ENCODE data around the gene GLIS1.

The GLIS1 gene

DNA sequence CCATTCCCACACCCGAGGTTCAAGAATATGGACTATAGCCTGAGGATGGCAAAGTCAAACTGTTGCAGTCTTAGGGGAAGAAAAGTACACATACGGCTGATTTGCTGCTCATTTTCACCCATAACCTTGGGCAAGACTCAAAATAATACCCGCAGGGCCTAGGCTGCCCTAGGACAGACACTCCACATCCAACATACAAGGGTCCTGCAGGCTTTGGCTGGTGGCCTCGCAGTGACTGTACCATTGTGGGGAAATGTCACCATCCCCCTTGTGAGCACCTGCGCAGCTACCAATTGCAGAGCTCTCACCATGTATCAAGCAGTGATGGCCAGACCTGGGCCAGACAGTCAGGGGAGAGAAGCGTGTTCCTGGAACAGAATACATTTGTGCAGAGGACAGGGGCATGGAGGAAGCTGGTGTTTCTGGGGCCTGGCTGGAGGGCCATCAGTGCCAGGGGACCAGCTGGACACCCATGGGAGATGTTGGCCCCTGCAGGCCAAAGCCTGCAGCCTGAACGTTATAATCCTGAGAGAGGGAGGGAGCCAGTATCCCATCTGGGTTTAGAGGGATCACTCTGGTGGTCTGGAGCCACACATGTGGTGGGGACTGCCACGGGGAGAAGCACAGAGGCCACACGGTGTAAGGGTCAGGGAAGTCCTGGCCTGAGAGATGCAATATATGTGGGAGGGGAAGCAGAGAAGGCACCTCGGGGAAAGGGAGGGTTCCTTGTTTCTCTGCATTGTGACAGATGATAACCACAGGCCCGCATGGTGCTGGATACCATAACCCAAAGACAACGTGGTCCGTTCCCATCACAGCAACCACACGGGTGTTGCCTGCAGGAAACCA is 101.2 kb downstream of the GLIS1 start:
- Mint-ChIP-seq H3K4me1 (no peaks in the 10 kb centered on the region), H3K36me3 (no peaks in the 10 kb centered on the region), H3K27me3 (peaks cover 17% of the 10 kb centered on the region), H3K9me3 (no peaks in the 10 kb centered on the region), H3K27ac (no peak overlapping the region), H3K4me3 (no peak overlapping the region)
- CTCF ChIA-PET = interaction anchor here (1.1 kb wide), 1 partner anchor 188 kb away, joined by 3 read pairs; no protein-coding TSS in a partner anchor
- peak; percentile 4 for DNase-seq

DNA sequence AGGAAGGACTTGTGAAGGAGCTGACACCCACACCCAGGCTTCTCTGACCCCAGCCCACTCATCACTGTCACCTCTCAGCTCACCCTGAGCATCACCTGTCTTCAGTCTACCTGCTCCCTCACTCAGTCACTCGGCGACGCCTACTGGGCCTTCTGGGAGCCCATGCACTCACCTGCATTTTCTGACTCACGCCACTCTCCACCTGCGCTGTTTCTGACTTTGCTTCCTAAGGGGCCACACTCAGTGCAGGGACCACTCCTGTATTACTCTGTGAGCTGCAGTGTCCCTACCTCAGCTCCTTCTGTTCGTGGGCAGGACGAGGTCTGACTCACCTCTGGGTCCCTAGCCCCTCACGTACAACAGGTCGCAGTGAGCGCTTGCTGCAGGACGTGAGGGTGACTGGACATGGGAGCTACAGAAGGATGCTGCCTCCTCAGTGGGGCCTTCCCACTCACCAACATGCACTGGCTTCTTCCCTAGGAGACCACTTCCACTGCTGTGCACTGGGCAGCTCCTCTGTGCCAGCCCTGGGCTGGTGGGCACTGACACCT is 102.3 kb downstream of the GLIS1 start:
- peaks cover 14% of the 10 kb centered on the region for H3K27me3 Mint-ChIP-seq
- CTCF ChIA-PET = no interaction called here
- H3K27ac Mint-ChIP-seq = no peak overlapping the region
- DNase-seq = no peak
- H3K4me1 Mint-ChIP-seq = no peaks in the 10 kb centered on the region
- no peak overlapping the region for H3K4me3 Mint-ChIP-seq
- no peaks in the 10 kb centered on the region for H3K36me3 Mint-ChIP-seq
- no peaks in the 10 kb centered on the region for H3K9me3 Mint-ChIP-seq

DNA sequence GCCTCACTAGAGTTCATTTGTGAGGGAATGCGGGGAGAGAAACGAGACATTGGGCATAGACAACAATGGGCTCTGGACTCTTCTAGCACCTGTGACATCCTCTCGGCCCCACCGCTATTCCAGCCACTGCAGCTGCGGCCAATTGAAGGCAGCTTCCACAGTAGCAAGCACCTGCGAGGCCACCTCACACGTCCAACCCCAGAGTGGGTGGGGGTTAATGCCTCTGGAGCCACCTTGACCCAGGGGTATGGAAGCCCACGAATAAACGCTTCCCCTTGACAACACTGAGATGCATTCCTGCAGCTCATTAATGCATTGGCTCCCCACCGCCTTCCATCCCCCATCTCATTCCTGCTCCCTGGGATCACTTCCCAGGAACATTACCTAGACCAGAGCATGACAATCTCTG is 104.4 kb downstream of the GLIS1 start:
- CTCF ChIA-PET = no interaction called here
- DNase-seq = no peak
- Mint-ChIP-seq H3K36me3 (no peaks in the 10 kb centered on the region), H3K27ac (no peak overlapping the region), H3K9me3 (no peaks in the 10 kb centered on the region), H3K4me1 (no peaks in the 10 kb centered on the region), H3K27me3 (peaks cover 8% of the 10 kb centered on the region), H3K4me3 (no peak overlapping the region)

DNA sequence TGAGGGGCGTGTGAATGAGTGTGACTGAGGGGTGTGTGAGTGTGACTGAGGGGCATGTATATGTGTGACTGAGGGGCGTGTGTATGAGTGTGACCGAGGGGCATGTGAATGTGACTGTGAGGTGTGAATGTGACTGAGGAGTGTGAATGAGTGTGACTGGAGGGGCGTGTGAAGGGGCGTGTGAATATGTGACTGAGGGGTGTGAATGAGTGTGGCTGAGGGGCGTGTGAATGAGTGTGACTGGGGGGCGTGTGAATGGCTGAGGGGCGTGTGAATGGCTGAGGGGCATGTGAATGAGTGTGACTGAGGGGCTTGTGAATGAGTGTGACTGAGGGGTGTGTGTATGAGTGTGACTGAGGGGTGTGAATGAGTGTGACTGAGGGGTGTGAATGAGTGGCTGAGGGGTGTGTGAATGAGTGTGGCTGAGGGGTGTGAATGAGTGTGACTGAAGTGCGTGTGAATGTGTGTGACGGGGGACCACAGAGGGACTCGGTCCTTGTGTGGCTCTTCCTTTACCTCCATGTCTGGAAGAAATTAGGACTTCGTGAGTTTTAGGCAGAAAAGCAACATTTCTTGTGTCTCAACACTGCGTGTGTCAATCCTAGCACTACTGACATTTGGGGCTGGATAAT is 105.8 kb downstream of the GLIS1 start:
- no peak for DNase-seq
- no peak overlapping the region for H3K4me3 Mint-ChIP-seq
- no peaks in the 10 kb centered on the region for H3K4me1 Mint-ChIP-seq
- peaks cover 15% of the 10 kb centered on the region for H3K27me3 Mint-ChIP-seq
- no peaks in the 10 kb centered on the region for H3K36me3 Mint-ChIP-seq
- H3K27ac Mint-ChIP-seq = no peak overlapping the region
- CTCF ChIA-PET = no interaction called here
- no peaks in the 10 kb centered on the region for H3K9me3 Mint-ChIP-seq

DNA sequence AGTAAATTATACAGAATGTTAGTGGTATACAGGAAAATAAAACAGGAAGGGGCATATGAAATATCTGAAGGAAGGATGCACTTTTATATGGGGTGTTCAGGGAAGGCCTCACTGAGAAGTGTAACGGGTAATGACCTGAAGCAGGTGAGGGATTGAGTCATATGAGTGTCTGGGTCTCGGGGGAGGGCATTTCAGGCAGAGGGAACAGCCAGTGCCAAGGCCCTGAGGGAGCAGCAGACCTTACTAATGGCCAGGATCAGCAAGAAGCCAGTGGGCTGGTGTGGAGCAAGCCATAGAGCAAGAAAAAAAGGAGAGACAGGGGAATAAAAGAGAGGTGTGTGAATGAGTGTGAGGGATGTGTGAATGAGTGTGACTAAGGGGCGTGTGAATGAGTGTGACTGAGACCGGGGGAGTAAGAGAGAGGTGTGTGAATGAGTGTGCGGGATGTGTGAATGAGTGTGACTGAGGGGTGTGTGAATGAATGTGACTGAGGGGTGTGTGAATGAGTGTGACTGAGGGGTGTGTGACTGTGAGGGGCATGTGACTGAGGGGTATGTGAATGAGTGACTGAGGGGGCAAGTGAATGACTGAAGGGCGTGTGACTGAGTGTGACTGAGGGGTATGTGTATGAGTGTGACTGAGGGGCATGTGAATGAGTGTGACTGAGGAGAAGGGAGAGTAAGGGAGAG is 107.2 kb downstream of the GLIS1 start:
- CTCF ChIA-PET = no interaction called here
- Mint-ChIP-seq H3K27ac (no peak overlapping the region), H3K9me3 (no peaks in the 10 kb centered on the region), H3K27me3 (peaks cover 11% of the 10 kb centered on the region), H3K4me3 (no peak overlapping the region), H3K36me3 (no peaks in the 10 kb centered on the region), H3K4me1 (no peaks in the 10 kb centered on the region)
- DNase-seq = no peak

DNA sequence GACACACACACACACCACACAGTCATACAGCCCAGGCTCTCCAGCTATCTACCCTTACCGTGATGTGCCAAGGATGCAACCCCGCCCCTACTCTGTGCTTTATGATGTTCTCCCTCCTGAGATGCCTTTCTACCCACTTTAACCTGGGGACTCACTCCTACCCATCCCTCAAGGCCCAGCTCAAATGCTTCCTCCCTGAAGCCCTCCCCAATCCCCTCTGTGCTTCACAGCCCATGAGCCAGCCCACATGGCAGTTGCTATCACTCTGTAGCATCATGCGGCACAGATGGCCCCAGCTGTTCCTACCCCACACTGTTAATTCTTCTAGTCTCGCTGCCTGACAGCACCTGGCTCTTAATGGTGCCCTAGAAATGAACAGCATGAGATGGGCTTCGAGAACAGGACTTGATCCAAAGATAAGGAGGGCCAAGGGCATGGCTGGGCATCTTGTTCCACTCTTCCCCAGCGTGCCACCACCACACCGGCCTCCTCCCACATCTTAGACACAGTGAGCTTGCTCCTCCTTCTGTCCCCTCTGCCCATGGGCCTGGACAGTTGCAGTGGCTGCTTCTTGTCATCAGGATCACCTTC is 109.8 kb downstream of the GLIS1 start:
- DNase-seq = no peak

DNA sequence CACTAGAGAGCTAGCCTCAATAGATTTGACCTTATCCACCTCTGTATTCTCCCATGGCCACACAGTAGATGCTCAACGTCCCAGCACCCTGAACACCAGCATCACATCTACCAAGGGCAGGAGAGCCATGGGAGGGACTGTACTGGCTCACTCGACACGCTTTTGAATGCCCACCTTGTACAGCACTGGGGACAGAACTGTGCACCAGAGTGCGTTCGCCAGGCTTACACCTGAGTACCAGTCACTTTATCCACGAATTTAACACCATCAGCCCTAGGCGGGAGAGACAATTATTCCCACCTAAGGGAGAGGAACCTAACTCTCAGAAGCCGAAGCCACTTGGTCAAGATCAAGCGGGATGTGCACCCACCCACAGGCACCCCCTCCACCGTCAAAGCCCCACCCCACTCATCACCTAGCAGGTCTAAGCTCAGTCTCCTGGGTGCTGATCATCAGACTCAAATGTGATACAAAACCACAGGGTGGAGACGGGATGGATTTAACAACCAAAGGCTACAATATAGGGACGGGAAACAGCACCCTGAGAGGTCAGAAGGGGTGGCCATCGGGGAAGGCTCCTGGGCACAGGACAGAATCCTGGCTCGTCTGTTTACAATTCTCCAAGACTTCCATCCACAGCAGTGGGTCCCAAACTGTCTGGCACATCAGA is 110.5 kb downstream of the GLIS1 start:
- no peaks in the 10 kb centered on the region for H3K9me3 Mint-ChIP-seq
- no peaks in the 10 kb centered on the region for H3K4me1 Mint-ChIP-seq
- H3K27ac Mint-ChIP-seq = no peak overlapping the region
- DNase-seq = no peak
- no peaks in the 10 kb centered on the region for H3K36me3 Mint-ChIP-seq
- no peak overlapping the region for H3K4me3 Mint-ChIP-seq
- peaks cover 22% of the 10 kb centered on the region for H3K27me3 Mint-ChIP-seq
- CTCF ChIA-PET = no interaction called here

More for the DNA sequence above, 109.8 kb downstream of the GLIS1 start:
- Mint-ChIP-seq H3K4me1 (no peaks in the 10 kb centered on the region), H3K9me3 (no peaks in the 10 kb centered on the region), H3K4me3 (no peak overlapping the region), H3K27ac (no peak overlapping the region), H3K27me3 (peaks cover 22% of the 10 kb centered on the region), H3K36me3 (no peaks in the 10 kb centered on the region)
- CTCF ChIA-PET = no interaction called here

DNA sequence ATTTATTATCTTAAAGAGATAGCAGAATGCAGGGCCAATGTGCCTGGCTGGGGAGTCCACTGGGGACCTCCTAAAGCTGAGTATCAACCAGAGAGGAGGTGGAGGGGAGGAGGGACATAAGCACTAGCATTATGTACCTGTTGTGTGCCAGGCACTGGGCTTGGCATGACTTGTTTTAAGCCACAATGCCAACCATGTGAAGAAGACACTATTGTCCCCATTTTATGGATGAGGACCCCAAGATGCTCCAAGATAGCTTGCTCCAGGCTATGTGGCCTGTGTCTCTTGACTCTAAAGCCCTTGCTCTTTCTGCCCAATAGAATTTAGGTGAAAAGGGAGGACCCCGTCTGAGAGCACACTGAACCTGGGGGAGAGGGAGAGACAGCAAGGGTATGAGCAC is 111.3 kb downstream of the GLIS1 start:
- Mint-ChIP-seq H3K9me3 (no peaks in the 10 kb centered on the region), H3K4me1 (no peaks in the 10 kb centered on the region), H3K4me3 (no peak overlapping the region), H3K36me3 (no peaks in the 10 kb centered on the region), H3K27ac (no peak overlapping the region), H3K27me3 (peaks cover 22% of the 10 kb centered on the region)
- DNase-seq = no peak
- CTCF ChIA-PET = no interaction called here

DNA sequence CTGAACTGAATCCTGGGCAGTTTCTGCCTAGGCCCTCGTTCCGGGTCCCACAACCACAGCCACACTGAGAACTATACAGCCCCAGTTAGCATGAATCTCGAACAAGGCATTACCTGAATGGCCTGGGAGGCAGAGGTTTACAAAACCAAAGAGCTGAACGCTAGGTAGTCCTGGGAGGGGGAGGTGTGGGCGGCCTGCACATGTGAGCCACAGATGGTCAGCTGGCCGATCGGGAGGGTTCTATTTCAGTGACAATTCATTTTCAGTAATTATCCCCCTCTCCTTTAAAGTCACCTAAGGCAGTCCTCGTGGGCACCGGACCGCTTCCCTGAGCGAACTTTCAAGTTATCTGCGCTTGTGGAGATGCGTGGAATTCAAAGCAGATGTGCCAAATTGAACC is 111.9 kb downstream of the GLIS1 start:
- Mint-ChIP-seq H3K27me3 (peaks cover 27% of the 10 kb centered on the region), H3K9me3 (no peaks in the 10 kb centered on the region), H3K27ac (no peak overlapping the region), H3K4me1 (no peaks in the 10 kb centered on the region), H3K36me3 (no peaks in the 10 kb centered on the region), H3K4me3 (no peak overlapping the region)
- DNase-seq = no peak
- CTCF ChIA-PET = no interaction called here

DNA sequence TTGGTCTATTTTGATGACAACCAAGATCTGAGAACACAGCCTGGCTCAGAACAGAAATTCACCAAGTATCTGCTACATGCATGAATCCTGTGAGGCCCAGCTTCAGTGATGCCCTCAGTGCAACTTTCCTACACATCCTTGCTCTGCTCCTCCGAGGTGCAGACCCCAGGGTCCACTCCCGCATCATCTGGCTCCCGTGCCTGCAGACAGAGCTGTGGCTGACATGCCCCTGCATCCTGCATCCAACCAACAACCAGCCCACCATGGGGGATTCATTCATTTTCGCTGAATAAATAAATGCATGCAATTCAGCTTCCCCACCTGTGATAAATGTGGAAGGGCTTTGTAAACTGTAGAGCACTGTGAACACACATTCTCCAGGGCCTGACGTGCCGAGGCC is 112.3 kb downstream of the GLIS1 start:
- Mint-ChIP-seq H3K9me3 (no peaks in the 10 kb centered on the region), H3K36me3 (no peaks in the 10 kb centered on the region), H3K4me3 (no peak overlapping the region), H3K4me1 (no peaks in the 10 kb centered on the region), H3K27me3 (peaks cover 29% of the 10 kb centered on the region), H3K27ac (no peak overlapping the region)
- no peak for DNase-seq
- CTCF ChIA-PET = no interaction called here

DNA sequence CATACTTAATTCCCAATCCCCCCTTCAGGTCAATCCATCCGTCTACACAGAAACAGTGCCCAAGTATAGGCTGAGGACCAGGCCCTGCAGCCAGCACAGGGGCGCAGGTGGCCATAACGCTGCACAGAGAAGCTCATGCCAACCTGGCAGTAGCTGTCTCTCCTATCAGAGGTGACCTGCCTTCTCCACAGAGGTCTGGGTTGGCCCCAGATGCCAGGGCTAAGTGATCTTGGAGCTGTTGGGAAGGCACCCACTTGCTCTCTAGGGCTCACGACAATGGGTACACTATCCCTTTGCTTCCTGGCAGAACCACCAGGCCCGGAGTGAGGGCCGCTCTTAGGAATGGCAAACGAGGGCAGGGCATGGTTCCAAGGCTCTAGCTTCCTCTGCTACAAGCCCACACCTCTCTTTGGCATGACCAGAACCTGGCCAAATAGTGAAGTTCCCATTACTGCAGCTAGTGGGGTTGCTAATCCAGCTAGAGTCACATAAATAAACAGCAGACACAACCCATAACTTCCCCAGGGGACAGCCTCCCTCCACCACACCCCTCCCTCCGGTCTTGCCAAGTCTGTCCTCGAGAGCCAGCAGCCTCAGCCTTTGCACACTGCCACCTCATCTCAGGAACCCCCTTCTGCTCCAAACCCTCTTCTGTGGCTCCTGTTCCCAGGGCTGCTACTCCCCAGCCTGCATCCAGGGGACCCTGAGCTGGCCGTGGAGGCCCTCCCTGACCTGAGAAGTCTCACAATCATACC is 113.0 kb downstream of the GLIS1 start:
- CTCF ChIA-PET = no interaction called here

DNA sequence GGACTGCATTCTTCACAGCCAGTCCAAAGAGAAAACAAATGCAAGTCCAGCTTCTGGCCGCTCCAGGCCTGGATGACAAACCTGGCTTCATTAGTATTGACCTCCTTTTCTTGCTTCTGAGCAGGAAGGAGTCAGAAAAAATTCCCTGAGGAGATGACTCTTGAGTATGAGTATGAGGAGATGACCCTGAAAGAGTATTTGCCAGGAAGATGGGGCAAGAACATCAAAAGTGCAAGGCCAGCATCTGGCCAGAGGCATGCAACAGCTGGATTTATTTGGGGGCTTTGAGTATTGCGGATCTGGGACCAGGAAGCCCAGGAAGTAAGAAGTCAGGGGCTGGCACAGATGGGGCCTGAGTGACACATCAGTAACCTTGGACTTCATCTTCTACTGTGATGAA is 113.9 kb downstream of the GLIS1 start:
- Mint-ChIP-seq H3K4me3 (no peak overlapping the region), H3K27ac (no peak overlapping the region), H3K27me3 (peaks cover 29% of the 10 kb centered on the region), H3K36me3 (no peaks in the 10 kb centered on the region), H3K9me3 (no peaks in the 10 kb centered on the region), H3K4me1 (no peaks in the 10 kb centered on the region)
- no peak for DNase-seq
- CTCF ChIA-PET = no interaction called here

More for the DNA sequence above, 113.0 kb downstream of the GLIS1 start:
- H3K27ac Mint-ChIP-seq = no peak overlapping the region
- H3K9me3 Mint-ChIP-seq = no peaks in the 10 kb centered on the region
- H3K4me1 Mint-ChIP-seq = no peaks in the 10 kb centered on the region
- no peak for DNase-seq
- H3K27me3 Mint-ChIP-seq = peaks cover 29% of the 10 kb centered on the region
- no peak overlapping the region for H3K4me3 Mint-ChIP-seq
- H3K36me3 Mint-ChIP-seq = no peaks in the 10 kb centered on the region

DNA sequence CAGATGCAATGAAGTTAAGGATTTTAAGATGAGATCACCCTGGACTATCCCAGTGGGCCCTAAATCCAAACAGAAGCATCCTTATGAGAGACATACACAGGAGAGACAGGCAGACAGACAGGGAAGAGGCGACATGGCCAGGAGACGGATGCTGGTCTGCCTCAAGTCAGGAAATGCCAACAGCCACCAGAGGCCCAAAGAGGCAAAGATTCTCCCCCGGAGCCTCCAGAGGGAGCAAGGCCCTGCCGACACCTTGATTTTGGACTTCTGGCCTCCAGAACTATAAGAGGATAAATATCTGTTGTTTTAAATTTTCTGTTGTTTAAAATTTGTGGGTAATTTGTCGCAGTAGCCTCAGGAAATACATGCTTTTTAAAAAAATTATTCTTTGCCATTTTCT is 116.4 kb downstream of the GLIS1 start:
- H3K9me3 Mint-ChIP-seq = no peaks in the 10 kb centered on the region
- CTCF ChIA-PET = no interaction called here
- no peaks in the 10 kb centered on the region for H3K4me1 Mint-ChIP-seq

More for the DNA sequence above, 116.4 kb downstream of the GLIS1 start:
- Mint-ChIP-seq H3K27ac (no peak overlapping the region), H3K36me3 (no peaks in the 10 kb centered on the region), H3K27me3 (peaks cover 22% of the 10 kb centered on the region), H3K4me3 (no peak overlapping the region)
- DNase-seq = no peak

Data from activated naive CD4-positive, alpha-beta T cell treated with anti-CD3 and anti-CD28 coated beads, Interleukin-2, amount 10 ng/mL, durations not matched to agents 7 days and 5 days (primary cell).